Posterior cingulate gyrus (tissue), 11 donors: ENCODE results near the gene NPPC.
"Not testable (repeated sequence)": the region's sequence is repeated elsewhere in the genome, so short reads cannot be mapped to it uniquely, and the experiment has no call there.

Experiments
- DNase-seq, 10 donors: peaks; one replicate each; pipeline versions ENCODE4 v3.0.0 to v3.0.0-alpha.2; 2020 to 2021; ENCODE audit warnings: mixed read lengths in 3 of 10
- intact Hi-C: fragments of 100-400 bp; cut with DNase I; formaldehyde crosslinking; loops from one replicate; pipeline ENCODE4 v1.15.1; 2023

The NPPC gene

GRCh38 chr2:231900972-231901371 lies 25.2 kb downstream of the NPPC start:
- intact Hi-C loops: no loop called here
- peak in 2 of 10 donors; percentile 26 to 70 for DNase-seq

- intact Hi-C loops: no loop called here
Observed at GRCh38 chr2:231900486-231900942, 25.7 kb downstream of the NPPC start.

GRCh38 chr2:231894566-231895380 lies 31.4 kb downstream of the NPPC start:
- DNase-seq: peak in 1 of 10 donors; percentile 40
- intact Hi-C loops: no loop called here

More at GRCh38 chr2:231900486-231900942, 25.7 kb downstream of the NPPC start:
- DNase-seq: peak in 9 of 10 donors; percentile 43 to 95 (median 73)

GRCh38 chr2:231891514-231891905 lies 34.7 kb downstream of the NPPC start:
- intact Hi-C loops: no loop called here
- no peak for DNase-seq

- intact Hi-C loops: no loop called here
- DNase-seq: peak in 1 of 10 donors; percentile 74
Observed at GRCh38 chr2:231890896-231891513, 35.2 kb downstream of the NPPC start.

GRCh38 chr2:231887756-231888155 lies 38.4 kb downstream of the NPPC start:
- DNase-seq: peak in 1 of 10 donors; percentile 24
- intact Hi-C loops: no loop called here

GRCh38 chr2:231886071-231886681 lies 40.0 kb downstream of the NPPC start:
- peak in 1 of 10 donors; percentile 1 for DNase-seq
- intact Hi-C loops: no loop called here

GRCh38 chr2:231884438-231885140 lies 41.6 kb downstream of the NPPC start:
- intact Hi-C loops: no loop called here
- peak in 1 of 10 donors; percentile 37 for DNase-seq

- DNase-seq: peak in 1 of 10 donors; percentile 30
- intact Hi-C loops: no loop called here
Observed at GRCh38 chr2:231883468-231883881, 42.7 kb downstream of the NPPC start.

GRCh38 chr2:231882646-231883045 lies 43.5 kb downstream of the NPPC start:
- intact Hi-C loops: no loop called here
- DNase-seq: peak in 1 of 10 donors; percentile 38

- DNase-seq, intact Hi-C loops: not testable (repeated sequence)
Observed at GRCh38 chr2:231880371-231880770, 45.8 kb downstream of the NPPC start.

- DNase-seq: no peak
- intact Hi-C loops: no loop called here
Observed at GRCh38 chr2:231879216-231879615, 47.0 kb downstream of the NPPC start.

GRCh38 chr2:231877533-231878456 lies 48.4 kb downstream of the NPPC start:
- intact Hi-C loops: no loop called here
- DNase-seq: no peak

- DNase-seq: no peak
- intact Hi-C loops: no loop called here
Observed at GRCh38 chr2:231874944-231875343, 51.3 kb downstream of the NPPC start.
